HG03565 (cell line): Measurements from ENCODE around the gene ERBB4.
"Not testable (repeated sequence)": the region's sequence is repeated elsewhere in the genome, so short reads cannot be mapped to it uniquely, and the experiment has no call there.

Source experiments
- ATAC-seq: cut with Tn5 transposase; IDR thresholded peaks from one replicate; pipeline ENCODE4 v1.9.1; 2021; ENCODE audit warnings: mild to moderate bottlenecking, moderate library complexity; ENCODE audit not compliant: unreplicated experiment

Gene ERBB4

GRCh38 chr2:212021947-212022346 is 516.7 kb downstream of the ERBB4 start:
- no peak for ATAC-seq

GRCh38 chr2:212015588-212015987 is 523.0 kb downstream of the ERBB4 start:
- no peak for ATAC-seq

GRCh38 chr2:212013626-212014025 is 525.0 kb downstream of the ERBB4 start:
- no peak for ATAC-seq

GRCh38 chr2:212010305-212010704 is 528.3 kb downstream of the ERBB4 start:
- ATAC-seq, result not testable (repeated sequence)

GRCh38 chr2:212007972-212008371 is 530.6 kb downstream of the ERBB4 start:
- ATAC-seq, result no peak

GRCh38 chr2:212005085-212005671 is 533.4 kb downstream of the ERBB4 start:
- ATAC-seq, result peak; percentile 84

GRCh38 chr2:212001325-212001724 is 537.3 kb downstream of the ERBB4 start:
- ATAC-seq, result no peak

GRCh38 chr2:211996857-211997256 is 541.7 kb downstream of the ERBB4 start:
- peak; percentile 70 for ATAC-seq

GRCh38 chr2:211994806-211995205 is 543.8 kb downstream of the ERBB4 start:
- no peak for ATAC-seq

GRCh38 chr2:211990335-211990734 is 548.3 kb downstream of the ERBB4 start:
- ATAC-seq, result no peak

- no peak for ATAC-seq
Observed at GRCh38 chr2:211986313-211986712, 552.3 kb downstream of the ERBB4 start.

- ATAC-seq, result no peak
Observed at GRCh38 chr2:211985393-211985792, 553.2 kb downstream of the ERBB4 start.

GRCh38 chr2:211982162-211982561 is 556.4 kb downstream of the ERBB4 start:
- no peak for ATAC-seq

GRCh38 chr2:211981451-211981850 is 557.2 kb downstream of the ERBB4 start:
- no peak for ATAC-seq

- ATAC-seq, result no peak
Observed at GRCh38 chr2:211976076-211976475, 562.5 kb downstream of the ERBB4 start.

- no peak for ATAC-seq
Observed at GRCh38 chr2:211967234-211967633, 571.4 kb downstream of the ERBB4 start.

- ATAC-seq, result no peak
Observed at GRCh38 chr2:211963969-211964368, 574.6 kb downstream of the ERBB4 start.

GRCh38 chr2:211957799-211958198 is 580.8 kb downstream of the ERBB4 start:
- peak; percentile 98 for ATAC-seq

GRCh38 chr2:211955648-211956047 is 583.0 kb downstream of the ERBB4 start:
- no peak for ATAC-seq

- ATAC-seq, result no peak
Observed at GRCh38 chr2:211948932-211949331, 589.7 kb downstream of the ERBB4 start.

- peak; percentile 41 for ATAC-seq
Observed at GRCh38 chr2:211946960-211947359, 591.6 kb downstream of the ERBB4 start.

GRCh38 chr2:211944572-211944971 is 594.0 kb downstream of the ERBB4 start:
- peak; percentile 64 for ATAC-seq

GRCh38 chr2:211942153-211942552 is 596.4 kb downstream of the ERBB4 start:
- no peak for ATAC-seq
